GM21528 (cell line): ENCODE measurements around the gene ENSA.
"Not testable (repeated sequence)": the region's sequence is repeated elsewhere in the genome, so short reads cannot be mapped to it uniquely, and the experiment has no call there.

ENCODE experiments used
- ATAC-seq: cut with Tn5 transposase; IDR thresholded peaks from one replicate; pipeline ENCODE4 v1.9.1; 2021; ENCODE audit warnings: mild to moderate bottlenecking, moderate library complexity; ENCODE audit not compliant: unreplicated experiment, low FRiP score

ENSA gene, protein sequence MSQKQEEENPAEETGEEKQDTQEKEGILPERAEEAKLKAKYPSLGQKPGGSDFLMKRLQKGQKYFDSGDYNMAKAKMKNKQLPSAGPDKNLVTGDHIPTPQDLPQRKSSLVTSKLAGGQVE

DNA sequence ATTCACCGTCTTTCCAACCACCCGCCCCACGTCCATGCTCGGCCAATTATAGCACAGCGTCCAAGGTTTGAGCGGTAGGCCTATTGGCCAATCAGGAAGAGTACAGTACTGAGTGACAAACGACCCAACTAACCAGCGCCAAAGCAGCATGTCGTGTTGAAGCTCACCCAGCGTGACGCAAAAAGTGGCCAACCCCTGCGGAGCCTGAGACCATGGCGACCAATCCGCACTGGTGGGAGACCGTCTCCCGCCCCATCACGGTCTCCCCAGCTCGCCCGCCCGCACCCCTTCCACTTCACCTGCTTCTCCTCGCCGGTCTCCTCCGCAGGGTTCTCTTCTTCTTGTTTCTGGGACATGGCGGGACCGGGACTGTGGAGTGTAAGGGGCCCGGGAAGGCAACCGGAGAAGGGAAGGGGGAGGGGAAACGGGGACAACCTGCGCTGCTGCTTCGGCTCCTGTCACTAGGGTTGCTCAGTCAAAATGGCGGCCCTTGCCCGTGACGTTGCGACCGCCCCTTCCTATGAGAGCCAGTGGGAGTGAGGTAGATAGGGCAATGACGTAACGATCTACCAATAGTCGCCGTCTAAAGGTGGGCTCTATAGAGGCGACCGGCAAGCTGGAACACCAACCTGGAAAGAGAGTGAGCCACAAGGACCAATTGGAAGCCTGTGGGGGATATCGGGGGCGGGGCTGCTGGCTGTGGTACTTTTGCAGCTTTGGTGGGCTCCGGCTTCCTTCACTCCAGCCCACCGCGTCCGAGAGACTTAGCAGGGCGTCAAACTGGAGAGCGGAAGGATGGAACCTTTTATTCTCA lies at the start of gene ENSA:
TSS of gene ENSA (minus strand) at position 498 of the 814 bp plus-strand sequence. CDS start at position 356, 142 bp downstream.
- ATAC-seq: peak; percentile 92

DNA sequence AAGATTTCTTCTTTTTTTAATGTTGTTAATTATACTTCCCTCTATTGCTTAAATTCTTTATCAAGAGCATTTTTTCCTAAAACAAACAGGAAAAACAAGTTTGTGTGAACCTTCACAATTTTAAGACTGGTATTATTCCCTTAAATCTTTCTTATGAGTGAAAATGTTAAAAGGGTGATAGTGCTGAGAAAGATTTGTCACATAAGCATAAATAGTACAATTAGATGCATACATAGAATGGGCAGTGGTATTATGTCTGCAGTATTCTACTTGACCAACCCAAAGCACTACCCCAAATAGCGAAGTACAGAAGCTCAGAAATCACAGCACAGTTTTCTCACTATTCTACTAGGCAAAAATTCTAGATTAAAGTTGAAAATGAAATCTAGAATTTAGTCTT lies 49.6 kb upstream of the ENSA start:
- no peak for ATAC-seq

DNA sequence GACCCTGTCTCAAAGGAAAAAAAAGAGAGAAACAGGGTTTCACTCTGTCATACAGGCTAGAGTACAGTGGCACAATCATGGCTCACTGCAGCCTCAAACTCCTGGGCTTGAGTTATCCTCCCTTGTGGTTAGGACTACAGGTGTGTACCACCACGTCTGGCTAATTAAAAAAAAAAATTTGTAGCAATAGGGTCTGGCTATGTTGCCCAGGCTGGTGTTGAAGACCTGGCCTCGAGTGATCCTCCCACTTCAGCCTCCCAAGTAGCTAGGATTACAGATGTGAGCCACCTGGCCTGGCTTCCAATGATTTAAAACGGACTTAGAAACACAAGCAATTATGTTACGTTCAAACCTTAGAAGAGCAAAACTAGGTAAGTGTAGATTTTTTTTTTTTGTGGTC lies 45.5 kb upstream of the ENSA start:
- no peak for ATAC-seq

DNA sequence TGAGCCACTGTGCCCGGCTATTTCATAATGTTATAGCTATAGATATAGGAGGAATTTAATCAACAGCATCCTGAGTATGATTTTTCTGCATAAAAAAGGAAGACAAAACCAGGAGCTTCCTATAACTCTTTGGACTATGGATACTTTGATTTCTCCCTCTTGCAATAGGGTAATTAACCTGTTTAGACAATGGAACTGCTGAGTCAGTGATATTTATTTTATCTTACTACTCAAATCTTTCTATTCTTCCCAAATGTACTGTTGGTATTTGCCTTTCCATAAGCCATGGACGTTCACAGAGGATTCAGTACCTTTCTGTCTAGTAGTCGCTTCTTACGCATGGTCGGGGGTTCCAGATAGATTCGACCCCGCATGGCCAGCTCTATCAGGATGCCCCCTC lies 33.9 kb upstream of the ENSA start:
- no peak for ATAC-seq

DNA sequence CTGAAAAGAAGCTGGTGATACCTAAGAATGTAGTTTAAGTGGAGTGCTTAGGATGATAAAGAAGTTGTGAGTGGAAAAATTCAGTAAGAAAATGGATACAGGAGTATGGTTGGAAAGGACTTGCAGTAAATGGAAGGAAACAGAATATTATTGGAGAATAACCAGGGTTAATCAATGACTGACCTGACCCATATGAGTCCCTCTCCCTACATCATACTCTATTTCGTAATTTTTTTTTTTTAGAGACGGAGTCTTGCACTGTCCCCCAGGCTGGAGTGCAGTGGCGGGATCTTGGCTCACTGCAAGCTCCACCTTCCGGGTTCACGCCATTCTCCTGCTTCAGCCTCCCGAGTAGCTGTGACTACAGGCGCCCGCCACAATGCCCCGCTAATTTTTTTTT lies 33.4 kb upstream of the ENSA start:
- ATAC-seq: no peak

DNA sequence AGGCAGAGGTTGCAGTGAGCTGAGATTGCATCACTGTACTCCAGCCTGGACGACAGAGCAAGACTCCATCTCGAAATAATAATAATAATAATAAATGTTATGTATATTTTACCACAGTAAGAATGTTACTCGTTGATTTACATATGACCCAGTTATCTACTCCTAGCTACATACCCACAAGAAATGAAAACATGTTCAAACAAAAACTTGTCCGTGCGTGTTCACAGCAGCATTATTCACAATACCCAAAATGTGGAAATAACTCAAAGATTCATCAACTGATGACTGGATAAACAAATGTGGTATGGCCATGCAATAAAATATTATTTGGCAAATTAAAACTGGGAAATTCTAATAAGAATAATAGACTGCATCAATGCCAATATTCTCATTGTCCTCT lies 31.7 kb upstream of the ENSA start:
- no peak for ATAC-seq

DNA sequence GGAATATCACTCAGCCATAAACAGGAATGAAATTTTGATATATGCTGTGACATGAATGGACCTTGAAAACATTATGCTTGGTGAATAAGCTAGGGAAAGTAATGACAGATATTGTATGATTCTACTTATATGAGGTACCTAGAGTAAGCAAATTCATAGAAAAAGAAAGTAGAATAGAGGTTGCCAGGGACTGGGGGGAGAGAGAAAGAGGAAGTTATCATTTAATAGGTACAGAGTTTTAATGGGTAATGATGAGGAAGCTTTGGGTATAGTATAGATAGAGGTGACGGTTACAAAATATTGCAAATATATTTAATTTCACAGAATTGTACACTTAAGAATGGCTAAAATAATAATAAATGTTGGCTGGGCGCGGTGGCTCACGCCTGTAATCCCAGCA lies 31.2 kb upstream of the ENSA start:
- no peak for ATAC-seq

DNA sequence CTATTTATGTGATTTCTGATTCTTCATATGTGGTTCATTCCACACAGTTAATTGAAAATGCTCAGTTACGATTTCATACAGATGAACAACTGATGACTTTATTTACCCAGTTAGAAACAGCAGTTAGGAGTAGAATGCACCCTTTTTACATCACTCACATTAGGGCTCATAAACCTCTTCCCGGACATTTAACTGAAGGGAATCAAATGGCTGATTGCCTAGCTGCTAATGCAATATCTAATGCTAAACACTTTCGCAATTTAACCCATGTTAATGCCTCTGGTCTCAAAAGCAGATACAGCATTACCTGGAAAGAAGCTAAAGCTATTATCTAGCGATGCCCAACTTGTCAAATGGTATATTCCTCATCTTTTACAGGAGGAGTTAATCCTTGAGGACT lies 27.7 kb upstream of the ENSA start:
- ATAC-seq: not testable (repeated sequence)

DNA sequence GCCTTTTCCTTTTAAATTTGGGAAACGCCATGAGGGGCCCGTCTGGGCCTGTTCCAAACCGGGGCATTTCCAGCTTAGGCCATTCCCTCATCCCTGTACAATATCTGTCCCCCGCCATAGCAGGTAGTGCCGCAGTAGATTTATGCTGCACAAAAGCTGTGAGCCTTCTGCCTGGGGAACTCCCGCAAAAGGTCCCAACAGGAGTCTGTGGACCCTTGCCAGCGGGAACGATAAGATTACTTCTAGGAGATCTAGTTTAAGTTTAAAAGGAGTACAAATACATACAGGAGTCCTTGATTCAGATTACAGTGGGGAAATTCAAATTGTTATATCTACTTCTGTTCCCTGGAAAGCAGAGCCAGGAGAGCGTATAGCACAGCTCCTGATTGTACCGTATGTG lies 25.2 kb upstream of the ENSA start:
- not testable (repeated sequence) for ATAC-seq

DNA sequence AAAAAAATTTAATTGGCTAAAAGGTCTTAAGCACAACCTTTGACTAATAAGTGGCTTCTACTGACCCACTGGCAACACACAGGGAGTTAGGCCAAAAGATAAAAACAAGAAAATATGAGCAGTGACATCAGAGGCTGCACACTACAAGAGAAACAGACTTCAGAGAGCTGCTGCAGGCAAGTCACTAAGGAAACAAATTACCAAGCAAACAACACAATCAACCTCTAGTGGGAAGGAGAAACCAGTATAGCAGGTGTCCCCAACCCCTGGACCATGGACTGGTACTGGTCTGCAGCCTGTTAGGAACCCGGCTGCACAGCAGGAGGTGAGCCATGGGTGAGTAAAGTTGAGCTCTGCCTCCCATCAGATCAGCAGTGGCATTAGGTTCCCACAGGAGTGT lies 20.8 kb upstream of the ENSA start:
- no peak for ATAC-seq

DNA sequence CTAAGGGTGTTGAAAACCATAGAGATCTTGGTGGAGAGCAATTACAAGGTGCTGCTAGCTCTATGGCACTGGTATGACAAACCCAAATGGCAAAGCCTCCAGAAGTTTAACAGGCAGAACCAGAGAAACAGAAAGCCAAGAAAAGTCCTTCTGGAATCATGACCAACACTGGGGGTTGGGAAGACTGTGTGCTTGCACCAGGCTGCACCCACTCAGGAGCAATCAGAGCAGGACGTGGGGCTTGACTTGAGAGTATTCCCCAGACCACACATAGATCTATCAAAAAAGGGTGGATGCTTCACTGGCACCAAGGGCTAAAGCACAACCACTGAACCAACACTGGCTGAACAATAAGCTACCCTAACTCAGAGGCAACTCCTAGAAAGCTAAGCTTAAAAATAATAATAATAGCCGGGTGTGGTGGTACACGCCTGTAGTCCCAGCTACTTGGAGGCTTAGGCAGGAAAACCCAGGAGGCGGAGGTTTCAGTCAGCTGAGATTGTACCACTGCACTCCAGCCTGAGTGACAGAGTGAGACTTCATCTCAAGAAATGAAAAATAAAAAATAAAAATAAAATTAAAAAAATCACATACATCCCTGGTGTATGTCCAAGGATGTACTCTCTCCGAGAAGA lies 20.1 kb upstream of the ENSA start:
- no peak for ATAC-seq

DNA sequence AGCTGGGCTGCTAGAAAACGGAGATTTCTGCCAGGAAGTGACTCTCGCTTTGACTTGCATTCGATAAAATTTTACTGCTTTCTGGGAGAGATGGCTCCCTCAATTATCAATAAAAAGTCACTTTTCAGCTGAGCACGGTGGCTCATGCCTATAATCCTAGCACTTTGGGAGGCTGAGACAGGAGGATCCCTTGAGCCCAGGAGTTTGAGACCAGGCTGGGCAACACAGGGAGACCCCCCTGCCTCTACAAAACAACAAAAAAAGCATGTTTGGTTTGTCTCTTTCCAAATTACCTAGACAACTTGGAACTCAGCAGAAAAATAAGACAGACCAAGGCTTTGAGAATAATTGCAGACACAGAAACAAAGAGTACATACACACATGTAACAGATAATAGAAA lies 12.9 kb upstream of the ENSA start:
- no peak for ATAC-seq

DNA sequence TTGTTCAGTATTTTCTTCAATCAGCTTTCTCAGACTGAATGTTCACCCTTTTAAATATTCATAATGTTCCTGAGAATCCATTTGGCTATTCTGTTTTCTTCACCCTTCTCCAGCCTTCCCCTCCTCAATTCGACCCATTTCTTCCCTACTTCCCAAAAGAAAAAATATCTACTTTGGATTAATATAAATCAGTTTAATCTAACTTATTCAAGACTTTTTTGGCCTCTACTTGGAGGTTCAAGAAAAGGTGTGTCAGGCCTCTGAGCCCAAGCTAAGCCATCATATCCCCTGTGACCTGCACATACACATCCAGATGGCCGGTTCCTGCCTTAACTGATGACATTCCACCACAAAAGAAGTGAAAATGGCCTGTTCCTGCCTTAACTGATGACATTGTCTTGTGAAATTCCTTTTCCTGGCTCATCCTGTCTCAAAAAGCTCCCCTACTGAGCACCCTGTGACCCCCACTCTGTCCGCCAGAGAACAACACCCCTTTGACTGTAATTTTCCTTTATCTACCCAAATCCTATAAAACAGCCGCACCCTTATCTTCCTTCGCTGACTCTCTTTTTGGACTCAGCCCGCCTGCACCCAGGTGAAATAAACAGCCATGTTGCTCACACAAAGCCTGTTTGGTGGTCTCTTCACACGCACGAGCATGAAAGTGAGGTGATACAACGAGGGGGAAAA lies 11.9 kb upstream of the ENSA start:
- ATAC-seq: not testable (repeated sequence)

DNA sequence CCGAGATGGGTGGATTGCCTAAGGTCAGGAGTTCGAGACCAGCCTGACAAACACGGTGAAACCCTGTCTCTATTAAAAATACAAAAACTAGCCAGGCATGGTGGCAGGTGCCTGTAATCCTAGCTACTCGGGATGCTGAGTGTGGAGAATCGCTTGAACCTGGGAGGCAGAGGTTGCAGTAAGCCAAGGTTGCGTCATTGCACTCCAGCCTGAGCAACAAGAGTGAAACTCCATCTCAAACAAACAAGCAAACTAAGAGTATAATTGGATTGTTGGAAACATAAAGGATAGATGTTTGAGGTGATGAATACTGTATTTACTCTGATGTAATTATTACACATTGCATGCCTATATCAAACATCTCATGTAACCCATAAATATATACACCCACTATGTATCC lies 9.0 kb upstream of the ENSA start:
- not testable (repeated sequence) for ATAC-seq

DNA sequence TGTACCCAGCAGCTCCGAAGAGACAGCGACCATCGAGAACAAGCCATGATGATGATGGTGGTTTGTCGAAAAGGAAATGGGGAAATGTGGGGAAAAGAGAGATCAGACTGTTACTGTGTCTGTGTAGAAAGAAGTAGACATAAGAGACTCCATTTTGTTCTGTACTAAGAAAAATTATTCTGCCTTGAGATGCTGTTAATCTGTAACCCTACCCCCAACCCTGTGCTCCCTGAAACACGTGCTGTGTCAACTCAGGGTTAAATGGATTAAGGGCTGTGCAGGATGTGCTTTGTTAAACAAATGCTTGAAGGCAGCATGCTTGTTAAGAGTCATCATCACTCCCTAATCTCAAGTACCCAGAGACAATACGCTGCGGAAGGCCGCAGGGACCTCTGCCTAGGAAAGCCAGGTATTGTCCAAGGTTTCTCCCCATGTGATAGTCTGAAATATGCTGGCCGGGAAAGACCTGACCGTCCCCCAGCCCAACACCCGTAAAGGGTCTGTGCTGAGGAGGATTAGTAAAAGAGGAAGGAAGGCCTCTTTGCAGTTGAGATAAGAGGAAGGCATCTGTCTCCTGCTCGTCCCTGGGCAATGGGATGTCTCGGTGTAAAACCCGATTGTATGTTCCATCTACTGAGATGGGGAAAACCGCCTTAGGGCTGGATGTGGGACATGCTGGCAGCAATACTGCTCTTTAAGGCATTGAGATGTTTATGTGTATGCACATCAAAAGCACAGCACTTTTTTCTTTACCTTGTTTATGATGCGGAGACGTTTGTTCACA lies 5.6 kb upstream of the ENSA start:
- ATAC-seq: not testable (repeated sequence)

DNA sequence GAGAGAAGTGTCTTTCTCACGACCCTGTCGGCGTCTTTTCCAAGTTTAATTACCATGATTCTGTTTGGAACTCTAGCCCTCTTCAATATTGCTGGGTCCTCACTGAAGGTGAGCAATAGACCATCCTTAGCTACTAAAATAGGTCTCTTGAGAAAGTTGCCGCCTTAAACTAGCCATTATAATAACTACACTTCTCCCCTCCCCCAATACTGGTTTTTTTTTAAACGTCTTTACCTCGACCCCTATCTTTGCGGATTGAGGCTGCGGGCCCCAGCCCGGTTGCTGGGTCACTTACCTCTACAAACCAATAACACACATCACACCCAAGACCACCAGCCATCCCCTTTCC lies 672 bp downstream of the ENSA start:
- no peak for ATAC-seq

DNA sequence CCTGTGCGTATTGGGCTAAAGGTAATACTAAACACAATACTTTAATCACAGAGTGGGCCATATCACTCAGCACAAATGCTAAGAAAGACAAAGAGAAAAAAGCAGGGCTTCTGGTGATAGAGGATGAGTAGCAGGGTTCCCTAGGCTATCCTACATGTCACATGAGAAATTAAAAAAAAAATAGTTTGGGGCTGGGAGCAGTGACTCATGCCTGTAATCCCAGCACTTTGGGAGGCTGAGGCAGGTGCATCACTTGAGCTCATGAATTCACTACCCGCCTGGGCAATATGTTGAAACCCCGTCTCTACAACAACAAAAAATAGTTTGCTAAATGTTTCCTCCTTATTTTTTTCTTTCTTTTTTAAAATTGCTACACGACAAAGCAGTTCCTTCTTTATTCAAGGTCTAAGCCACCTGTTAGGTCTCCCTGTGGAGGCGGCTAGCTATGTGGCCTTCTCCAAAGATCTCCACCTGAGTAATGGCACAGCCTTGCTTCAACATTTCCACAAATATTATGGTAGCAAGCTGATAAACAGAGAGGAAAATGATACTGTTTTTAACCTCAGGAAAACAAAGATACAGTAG lies 1.5 kb downstream of the ENSA start:
- ATAC-seq: no peak

DNA sequence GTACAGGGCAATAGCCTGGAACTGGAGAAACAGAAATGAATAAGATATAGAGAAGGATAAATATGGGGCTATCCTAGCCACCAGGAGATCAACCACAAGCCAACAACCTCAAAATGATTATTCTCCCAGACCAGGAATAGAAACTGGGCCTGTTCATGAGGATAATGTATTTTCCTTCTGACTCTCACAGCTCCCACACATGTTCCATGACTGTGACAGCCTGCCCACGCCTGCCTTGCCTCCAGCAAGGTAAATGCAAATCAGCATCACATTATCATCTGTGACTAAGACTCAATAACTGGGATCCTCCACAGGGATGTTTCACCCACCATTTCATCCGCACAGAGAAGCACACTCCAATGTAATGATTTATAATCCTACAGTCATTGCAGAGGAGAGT lies 3.3 kb downstream of the ENSA start:
- ATAC-seq: no peak

DNA sequence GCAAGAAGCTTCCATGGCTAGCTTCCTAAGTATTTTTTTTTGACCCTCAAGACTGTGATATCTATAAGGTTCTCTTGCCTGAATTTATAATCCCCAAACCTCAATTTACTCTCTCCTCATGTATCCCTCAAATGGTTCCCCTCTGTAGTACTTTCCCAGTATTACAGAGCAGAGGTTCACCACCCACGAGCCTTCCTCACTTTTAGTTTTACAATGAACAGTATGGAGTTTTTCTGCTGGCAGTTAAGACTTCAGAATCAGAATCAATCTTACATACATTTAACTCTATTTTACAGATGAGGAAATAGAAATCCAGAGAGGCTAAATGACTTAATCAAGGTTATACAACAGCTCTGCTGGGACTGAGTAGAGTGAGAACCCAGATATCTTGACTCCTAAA lies 4.9 kb downstream of the ENSA start:
- not testable (repeated sequence) for ATAC-seq

DNA sequence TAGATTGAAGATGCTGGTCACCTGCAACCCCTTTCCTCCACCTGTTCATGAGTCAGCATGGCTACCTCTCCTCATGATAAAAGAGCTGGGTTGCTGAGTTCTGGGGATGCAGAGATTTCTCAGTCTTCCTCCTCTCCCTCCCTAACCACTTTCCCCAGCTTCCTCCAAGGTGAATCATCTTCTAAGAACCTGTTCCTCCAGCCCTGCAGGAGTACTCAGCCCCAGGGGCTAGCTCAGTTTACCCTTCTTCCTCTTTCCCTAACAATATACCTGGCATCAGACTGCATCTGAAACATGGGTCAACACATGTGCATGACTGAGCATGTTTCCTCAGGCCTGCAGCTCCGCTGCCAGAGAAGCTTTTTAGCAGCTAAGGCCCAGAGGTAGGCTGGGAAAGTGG lies 5.3 kb downstream of the ENSA start:
- not testable (repeated sequence) for ATAC-seq
